H9 (cell line): ENCODE data around the gene ATF3. TPM values are rescaled to one million over a fixed set of nuclear protein-coding genes. Genes with fewer than 3 reads are reported as not detected.

ENCODE experiments used
- DNase-seq: peaks from one replicate; pipeline ENCODE4 v3.0.0-alpha.2; 2017
- H2AFZ ChIP-seq: one replicate; pipeline ENCODE4 v1.6.1; 2013; ENCODE audit warnings: mild to moderate bottlenecking, low read length, control low read depth, moderate library complexity
- H2AK5ac ChIP-seq: 2 replicates; pipeline ENCODE4 v1.6.1; 2013; ENCODE audit warnings: low read length, control low read depth, mixed read lengths; ENCODE audit not compliant: insufficient read length
- H2BK120ac ChIP-seq: one replicate; pipeline ENCODE4 v1.6.1; 2013; ENCODE audit warnings: low read depth, mild to moderate bottlenecking, low read length, control low read depth, inconsistent platforms; ENCODE audit not compliant: poor library complexity, severe bottlenecking
- H2BK12ac ChIP-seq: 2 replicates; pipeline ENCODE4 v1.6.1; 2013; ENCODE audit warnings: low read length, control low read depth, mixed read lengths, low read depth; ENCODE audit not compliant: insufficient read length
- H2BK15ac ChIP-seq: 2 replicates; pipeline ENCODE4 v1.6.1; 2013; ENCODE audit warnings: low read depth, low read length, control low read depth
- H2BK20ac ChIP-seq: one replicate; pipeline ENCODE4 v1.6.1; 2013; ENCODE audit warnings: low read depth, mild to moderate bottlenecking, low read length, control low read depth, inconsistent platforms; ENCODE audit not compliant: poor library complexity, severe bottlenecking
- H2BK5ac ChIP-seq: 2 replicates; pipeline ENCODE4 v1.6.1; 2013; ENCODE audit warnings: low read length, control low read depth, mixed read lengths; ENCODE audit not compliant: insufficient read length
- H3K14ac ChIP-seq: 2 replicates; pipeline ENCODE4 v1.6.1; 2013; ENCODE audit warnings: low read length, control low read depth; ENCODE audit not compliant: insufficient read depth
- H3K18ac ChIP-seq: 2 replicates; pipeline ENCODE4 v1.6.1; 2013; ENCODE audit warnings: low read depth, mild to moderate bottlenecking, mixed read lengths, low read length, control low read depth; ENCODE audit not compliant: insufficient read length
- H3K23ac ChIP-seq: 2 replicates; pipeline ENCODE4 v1.6.1; 2013; ENCODE audit warnings: low read length, control low read depth, mixed read lengths, low read depth; ENCODE audit not compliant: insufficient read length
- H3K23me2 ChIP-seq: 2 replicates; pipeline ENCODE4 v1.6.1; 2013; ENCODE audit warnings: low read depth, mild to moderate bottlenecking, mixed read lengths, low read length, control low read depth; ENCODE audit not compliant: insufficient read length, poor library complexity, severe bottlenecking
- H3K27ac ChIP-seq: 2 replicates; pipeline ENCODE4 v1.5.1; 2013; ENCODE audit warnings: low read length, control low read depth, mixed read lengths, low read depth; ENCODE audit not compliant: insufficient read length
- H3K27me3 ChIP-seq: 2 replicates; pipeline ENCODE4 v1.6.1; 2013; ENCODE audit warnings: low read length, control low read depth, inconsistent platforms; ENCODE audit not compliant: insufficient read depth
- H3K4ac ChIP-seq: 2 replicates; pipeline ENCODE4 v1.6.1; 2013; ENCODE audit warnings: low read depth, mild to moderate bottlenecking, control low read depth, inconsistent platforms, low read length, moderate library complexity
- H3K4me1 ChIP-seq: 2 replicates; pipeline ENCODE4 v1.6.1; 2013; ENCODE audit warnings: low read length, control low read depth, inconsistent platforms; ENCODE audit not compliant: insufficient read depth
- H3K4me2 ChIP-seq: 2 replicates; pipeline ENCODE4 v1.6.1; 2013; ENCODE audit warnings: low read length, control low read depth, mixed read lengths; ENCODE audit not compliant: insufficient read length, insufficient read depth
- H3K56ac ChIP-seq: 2 replicates; pipeline ENCODE4 v1.6.1; 2013; ENCODE audit warnings: low read depth, mild to moderate bottlenecking, mixed read lengths, low read length, control low read depth; ENCODE audit not compliant: insufficient read length
- H3K79me1 ChIP-seq: 2 replicates; pipeline ENCODE4 v1.6.1; 2013; ENCODE audit warnings: low read depth, mild to moderate bottlenecking, moderate library complexity, low read length, control low read depth, inconsistent platforms; ENCODE audit not compliant: insufficient read depth, poor library complexity, severe bottlenecking
- H3K79me2 ChIP-seq: 2 replicates; pipeline ENCODE4 v1.6.1; 2013; ENCODE audit warnings: low read length, control low read depth, inconsistent platforms; ENCODE audit not compliant: insufficient read depth
- H3K9ac ChIP-seq: 2 replicates; pipeline ENCODE4 v1.6.1; 2013; ENCODE audit warnings: low read length, control low read depth, mixed read lengths; ENCODE audit not compliant: insufficient read length; ENCODE audit errors: extremely low read depth
- H3K9me3 ChIP-seq: one replicate; pipeline ENCODE4 v1.6.1; 2013; ENCODE audit warnings: low read depth, low read length, inconsistent platforms; ENCODE audit not compliant: control insufficient read depth
- H3T11ph ChIP-seq: one replicate; pipeline ENCODE4 v1.6.1; 2013; ENCODE audit warnings: mild to moderate bottlenecking, low read length, control low read depth, inconsistent platforms
- H4K20me1 ChIP-seq: one replicate; pipeline ENCODE4 v1.6.1; 2013; ENCODE audit not compliant: control insufficient read depth, insufficient read length, insufficient read depth
- H4K5ac ChIP-seq: 2 replicates; pipeline ENCODE4 v1.6.1; 2013; ENCODE audit warnings: low read depth, mild to moderate bottlenecking, mixed read lengths, low read length, control low read depth; ENCODE audit not compliant: insufficient read length
- H4K8ac ChIP-seq: replicated peaks from 2 replicates; pipeline ENCODE4 v1.6.1; 2013; ENCODE audit warnings: low read length, control low read depth, mixed read lengths, low read depth; ENCODE audit not compliant: insufficient read length
- H4K91ac ChIP-seq: 2 replicates; pipeline ENCODE4 v1.6.1; 2013; ENCODE audit warnings: low read depth, mild to moderate bottlenecking, moderate library complexity, mixed read lengths, low read length, control low read depth; ENCODE audit not compliant: insufficient read length
- H3K27ac Mint-ChIP-seq, 3 experiments: 2 replicates in 2 of 3; 3 replicates in 1 of 3; pipeline ENCODE4 v1.8.0; 2020 to 2021; ENCODE audit warnings: mixed read lengths in 3 of 3, mild to moderate bottlenecking in 1 of 3, moderate library complexity in 1 of 3
- H3K27me3 Mint-ChIP-seq: 2 replicates; pipeline ENCODE4 v1.8.0; 2021; ENCODE audit warnings: low read depth, mild to moderate bottlenecking, moderate library complexity, mixed read lengths
- H3K36me3 Mint-ChIP-seq, 3 experiments: 2 replicates in 2 of 3; 3 replicates in 1 of 3; pipeline ENCODE4 v1.8.0; 2020 to 2021; ENCODE audit warnings: low read depth in 3 of 3, mixed read lengths in 3 of 3; ENCODE audit not compliant: insufficient read depth in 1 of 3
- H3K4me1 Mint-ChIP-seq, 2 experiments: 2 replicates each; pipeline ENCODE4 v1.8.0; 2020; ENCODE audit warnings: mixed read lengths in 2 of 2
- H3K4me3 Mint-ChIP-seq, 2 experiments: 2 replicates in 1 of 2; 3 replicates in 1 of 2; pipeline ENCODE4 v1.8.0; 2020 to 2021; ENCODE audit warnings: mild to moderate bottlenecking in 2 of 2, mixed read lengths in 2 of 2, moderate library complexity in 1 of 2
- H3K9me3 Mint-ChIP-seq, 2 experiments: 2 replicates in 1 of 2; 3 replicates in 1 of 2; pipeline ENCODE4 v1.8.0; 2020; ENCODE audit warnings: mild to moderate bottlenecking in 2 of 2, mixed read lengths in 2 of 2, moderate library complexity in 1 of 2
- WGBS: extraction: QIAGEN DNeasy Blood & Tissue Kit; methylation state at CpG from one replicate; pipeline ENCODE4 v1.1.7; 2013; ENCODE audit warnings: missing lambda C conversion rate, low lambda C conversion rate, mixed read lengths; ENCODE audit not compliant: insufficient read length; ENCODE audit errors: extremely low coverage; 5-methylcytosine and 5-hydroxymethylcytosine counted together
- total RNA-seq: library from RNA; stranded (reverse); gene quantifications from 2 replicates; pipeline ENCODE4 v1.2.1, GENCODE V29; 2021
- TF ChIP-seq, protein P1 (sequence below): fragments of 200-600 bp; sonication (generic); conservative IDR thresholded peaks from 3 replicates; pipeline ENCODE4 v1.8.0; 2021; ENCODE audit warnings: antibody characterized with exemption, mild to moderate bottlenecking

Gene ATF3
- total RNA-seq, 1 experiment from 2014 or later = 14.7 TPM

GRCh38 chr1:212582291-212582690 is 26.3 kb upstream of the ATF3 start:
- Histone ChIP-seq H3K23me2 (no peaks in the 10 kb centered on the region), H2BK12ac (no peak overlapping the region), H3K14ac (no peak overlapping the region), H3K9ac (no peak overlapping the region), H3K18ac (no peak overlapping the region), H4K91ac (no peak overlapping the region), H3K4me2 (no peak overlapping the region), H4K5ac (no peak overlapping the region), H2AFZ (no peak overlapping the region), H3K23ac (no peak overlapping the region), H3K27ac (no peak overlapping the region), H3K79me1 (no peaks in the 10 kb centered on the region), H3K4me1 (no peaks in the 10 kb centered on the region), H3K79me2 (no peaks in the 10 kb centered on the region), H2BK20ac (no peak overlapping the region), H3K9me3 (no peaks in the 10 kb centered on the region), H2BK15ac (no peak overlapping the region), H3K4ac (no peak overlapping the region), H4K8ac (no peak overlapping the region), H2BK5ac (no peak overlapping the region), H4K20me1 (no peaks in the 10 kb centered on the region), H3K27me3 (no peaks in the 10 kb centered on the region), H2AK5ac (no peak overlapping the region), H2BK120ac (no peak overlapping the region), H3T11ph (no peak overlapping the region), H3K56ac (no peak overlapping the region)
- H3K4me3 Mint-ChIP-seq = no peak overlapping the region
- no CpG with 5 or more reads among the region's 5 CpGs for WGBS
- peaks cover 5 to 10% of the 10 kb centered on the region in 2 experiments for H3K4me1 Mint-ChIP-seq
- TF ChIP-seq, protein P1, sequence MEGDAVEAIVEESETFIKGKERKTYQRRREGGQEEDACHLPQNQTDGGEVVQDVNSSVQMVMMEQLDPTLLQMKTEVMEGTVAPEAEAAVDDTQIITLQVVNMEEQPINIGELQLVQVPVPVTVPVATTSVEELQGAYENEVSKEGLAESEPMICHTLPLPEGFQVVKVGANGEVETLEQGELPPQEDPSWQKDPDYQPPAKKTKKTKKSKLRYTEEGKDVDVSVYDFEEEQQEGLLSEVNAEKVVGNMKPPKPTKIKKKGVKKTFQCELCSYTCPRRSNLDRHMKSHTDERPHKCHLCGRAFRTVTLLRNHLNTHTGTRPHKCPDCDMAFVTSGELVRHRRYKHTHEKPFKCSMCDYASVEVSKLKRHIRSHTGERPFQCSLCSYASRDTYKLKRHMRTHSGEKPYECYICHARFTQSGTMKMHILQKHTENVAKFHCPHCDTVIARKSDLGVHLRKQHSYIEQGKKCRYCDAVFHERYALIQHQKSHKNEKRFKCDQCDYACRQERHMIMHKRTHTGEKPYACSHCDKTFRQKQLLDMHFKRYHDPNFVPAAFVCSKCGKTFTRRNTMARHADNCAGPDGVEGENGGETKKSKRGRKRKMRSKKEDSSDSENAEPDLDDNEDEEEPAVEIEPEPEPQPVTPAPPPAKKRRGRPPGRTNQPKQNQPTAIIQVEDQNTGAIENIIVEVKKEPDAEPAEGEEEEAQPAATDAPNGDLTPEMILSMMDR = no peak
- no peaks in the 10 kb centered on the region for H3K36me3 Mint-ChIP-seq
- peak overlapping the region in 1 of 3 experiments; percentile 52; a peak in 1 of 7 replicates for H3K27ac Mint-ChIP-seq
- H3K9me3 Mint-ChIP-seq = peaks cover 0 to 3% of the 10 kb centered on the region in 2 experiments; a peak in 1 of 5 replicates
- H3K27me3 Mint-ChIP-seq = peaks cover 7% of the 10 kb centered on the region
- DNase-seq = no peak
